Astrocyte (in vitro differentiated cells and primary cell): ENCODE measurements around the gene LHPP.

Experiments used
- EZH2 ChIP-seq: IDR thresholded peaks from 2 replicates; pipeline ENCODE4 v1.6.1; 2012; ENCODE audit warnings: mild to moderate bottlenecking, low read length, inconsistent platforms; ENCODE audit not compliant: insufficient read depth
- TF ChIP-seq, protein P1 (sequence below): IDR thresholded peaks from 2 replicates; pipeline ENCODE4 v1.5.1; 2011; ENCODE audit warnings: low read depth, mild to moderate bottlenecking, inconsistent platforms, low read length, moderate library complexity; ENCODE audit not compliant: insufficient read depth

DNA sequence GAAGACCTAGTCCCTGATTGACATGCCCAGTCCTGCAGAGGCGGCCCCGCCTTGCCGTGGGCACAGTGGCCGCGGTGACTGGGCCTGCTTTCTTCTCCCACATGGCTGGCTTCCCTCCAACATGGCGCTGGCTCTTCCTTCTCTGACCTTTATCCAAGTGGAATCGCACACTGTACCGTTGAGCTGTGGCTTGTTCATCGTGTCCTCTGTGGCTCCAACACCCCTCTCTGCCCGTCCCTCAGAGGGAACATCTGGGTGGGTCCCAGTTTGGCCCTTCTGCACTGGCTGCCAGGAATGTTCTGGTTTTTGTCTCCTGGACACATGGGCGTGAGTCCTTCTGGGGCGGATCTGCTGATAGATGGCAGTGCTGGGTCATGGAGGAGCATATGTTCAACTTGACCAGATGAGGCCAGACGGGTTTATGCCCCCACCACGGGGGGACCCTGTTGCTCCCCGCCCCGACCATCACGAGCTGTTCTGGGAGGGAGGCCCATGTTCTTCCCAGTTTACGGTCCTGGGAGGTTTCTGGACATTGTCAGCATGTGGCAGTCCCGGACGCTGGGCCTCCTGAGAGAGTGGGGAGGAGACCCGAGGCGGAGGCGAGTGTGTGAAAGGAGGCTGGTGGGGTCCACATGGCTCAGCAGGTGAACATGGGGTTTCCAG, 63.5 kb downstream of the LHPP start:
- TF ChIP-seq, protein P1, sequence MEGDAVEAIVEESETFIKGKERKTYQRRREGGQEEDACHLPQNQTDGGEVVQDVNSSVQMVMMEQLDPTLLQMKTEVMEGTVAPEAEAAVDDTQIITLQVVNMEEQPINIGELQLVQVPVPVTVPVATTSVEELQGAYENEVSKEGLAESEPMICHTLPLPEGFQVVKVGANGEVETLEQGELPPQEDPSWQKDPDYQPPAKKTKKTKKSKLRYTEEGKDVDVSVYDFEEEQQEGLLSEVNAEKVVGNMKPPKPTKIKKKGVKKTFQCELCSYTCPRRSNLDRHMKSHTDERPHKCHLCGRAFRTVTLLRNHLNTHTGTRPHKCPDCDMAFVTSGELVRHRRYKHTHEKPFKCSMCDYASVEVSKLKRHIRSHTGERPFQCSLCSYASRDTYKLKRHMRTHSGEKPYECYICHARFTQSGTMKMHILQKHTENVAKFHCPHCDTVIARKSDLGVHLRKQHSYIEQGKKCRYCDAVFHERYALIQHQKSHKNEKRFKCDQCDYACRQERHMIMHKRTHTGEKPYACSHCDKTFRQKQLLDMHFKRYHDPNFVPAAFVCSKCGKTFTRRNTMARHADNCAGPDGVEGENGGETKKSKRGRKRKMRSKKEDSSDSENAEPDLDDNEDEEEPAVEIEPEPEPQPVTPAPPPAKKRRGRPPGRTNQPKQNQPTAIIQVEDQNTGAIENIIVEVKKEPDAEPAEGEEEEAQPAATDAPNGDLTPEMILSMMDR, result no peak
- TF ChIP-seq EZH2, result no peak
